Tibial nerve (tissue), 4 donors: ENCODE data around the gene PRKAR1B. TPM values are rescaled to one million over a fixed set of nuclear protein-coding genes. Genes with fewer than 3 reads are reported as not detected.

Experiments
- DNase-seq, 2 donors: peaks; one replicate each; pipeline ENCODE4 v3.0.0-alpha.2; 2019; ENCODE audit warnings: low spot score in 2 of 2
- H3K27ac ChIP-seq, 4 donors: fragments of 200-600 bp; sonication (generic) in 3 of 4; one replicate each; pipeline ENCODE4 v1.5.1; 2017 to 2019; ENCODE audit warnings: mild to moderate bottlenecking in 1 of 4
- H3K27me3 ChIP-seq, 2 donors: fragments of 200-600 bp; sonication (generic) in 1 of 2; one replicate each; pipeline versions ENCODE4 v1.5.1 to v1.6.0; 2017 to 2019
- H3K36me3 ChIP-seq, 3 donors: fragments of 200-600 bp; sonication (generic); one replicate each; pipeline ENCODE4 v1.5.1; 2018 to 2019
- H3K4me1 ChIP-seq, 4 donors: fragments of 200-600 bp; sonication (generic) in 3 of 4; one replicate each; pipeline ENCODE4 v1.5.1; 2017 to 2019
- H3K4me3 ChIP-seq, 4 donors: fragments of 200-600 bp; sonication (generic) in 3 of 4; one replicate each; pipeline ENCODE4 v1.5.1; 2017 to 2019; ENCODE audit warnings: mild to moderate bottlenecking in 1 of 4, moderate library complexity in 1 of 4
- H3K9me3 ChIP-seq, 4 donors: fragments of 200-600 bp; sonication (generic) in 3 of 4; one replicate each; pipeline ENCODE4 v1.5.1; 2017 to 2019
- CTCF ChIP-seq, 5 experiments: fragments of 200-600 bp in 3 of 5; fragments of 450-650 bp in 2 of 5; sonication (generic) in 3 of 5; IDR thresholded peaks; one replicate each; pipeline ENCODE4 v1.5.1; 2016 to 2019; ENCODE audit warnings: antibody characterized with exemption in 5 of 5, mild to moderate bottlenecking in 3 of 5, moderate library complexity in 2 of 5
- EP300 ChIP-seq, 2 donors: sonication (generic); formaldehyde crosslinking; IDR thresholded peaks; one replicate each; pipeline ENCODE4 v1.6.1; 2017; ENCODE audit warnings: antibody characterized with exemption in 2 of 2, mild to moderate bottlenecking in 1 of 2
- POLR2A ChIP-seq, 2 donors: fragments of 450-650 bp; IDR thresholded peaks; one replicate each; pipeline ENCODE4 v1.6.1; 2017; ENCODE audit warnings: antibody characterized with exemption in 2 of 2, mild to moderate bottlenecking in 2 of 2, moderate library complexity in 2 of 2
- WGBS, 2 donors: methylation state at CpG; one replicate each; pipeline ENCODE4 v1.1.5; 2018; 5-methylcytosine and 5-hydroxymethylcytosine counted together
- total RNA-seq, 4 donors: library from RNA; depleted of rRNA; stranded (reverse); fragments of >200 nt; gene quantifications; one replicate each; pipeline ENCODE4 v1.1.0, GENCODE V29; 2016

PRKAR1B gene
- total RNA-seq, 4 donors from 2014 or later = 2.7 to 12.3 (median 4.8) TPM

- H3K9me3 ChIP-seq = peaks cover 0 to 51% (median 4%) of the 10 kb centered on the region in 4 donors
- H3K36me3 ChIP-seq = peaks cover 0 to 25% (median 0%) of the 10 kb centered on the region in 3 donors
- no peak for DNase-seq
- H3K4me1 ChIP-seq = no peaks in the 10 kb centered on the region
- no peak overlapping the region for H3K27ac ChIP-seq
- H3K27me3 ChIP-seq = no peaks in the 10 kb centered on the region
- WGBS, 2 donors = 92% methylated on average over 23 to 25 of the region's 25 CpGs
- TF ChIP-seq CTCF (IDR thresholded peaks at IDR 0.05) = no peak
- no peak for TF ChIP-seq EP300 (IDR thresholded peaks at IDR 0.05)
- no peak for TF ChIP-seq POLR2A (IDR thresholded peaks at IDR 0.05)
- H3K4me3 ChIP-seq = no peak overlapping the region
These were observed 35.6 kb downstream of the PRKAR1B start for GRCh38 chr7:691361-692045.

- 93 to 95% methylated on average over 26 to 27 of the region's 27 CpGs for WGBS, 2 donors
- no peaks in the 10 kb centered on the region for H3K4me1 ChIP-seq
- DNase-seq = no peak
These were observed 36.4 kb downstream of the PRKAR1B start for GRCh38 chr7:690478-691360.

GRCh38 chr7:685540-685939 lies 41.5 kb downstream of the PRKAR1B start:
- Histone ChIP-seq H3K27me3 (no peaks in the 10 kb centered on the region), H3K36me3 (peaks cover 0 to 30% (median 0%) of the 10 kb centered on the region in 3 donors), H3K9me3 (peaks cover 0 to 65% (median 10%) of the 10 kb centered on the region in 4 donors), H3K27ac (no peak overlapping the region), H3K4me1 (no peaks in the 10 kb centered on the region), H3K4me3 (no peak overlapping the region)
- WGBS, 2 donors = 97 to 98% methylated on average over 1 of the region's 1 CpG
- no peak for DNase-seq
- TF ChIP-seq POLR2A (IDR thresholded peaks at IDR 0.05) = no peak
- no peak for TF ChIP-seq CTCF (IDR thresholded peaks at IDR 0.05)
- no peak for TF ChIP-seq EP300 (IDR thresholded peaks at IDR 0.05)

More at GRCh38 chr7:690478-691360, 36.4 kb downstream of the PRKAR1B start:
- peaks cover 0 to 25% (median 0%) of the 10 kb centered on the region in 3 donors for H3K36me3 ChIP-seq
- H3K4me3 ChIP-seq = no peak overlapping the region
- TF ChIP-seq POLR2A (IDR thresholded peaks at IDR 0.05) (no peak), CTCF (IDR thresholded peaks at IDR 0.05) (no peak), EP300 (IDR thresholded peaks at IDR 0.05) (no peak)
- H3K9me3 ChIP-seq = peaks cover 0 to 59% (median 7%) of the 10 kb centered on the region in 4 donors
- no peak overlapping the region for H3K27ac ChIP-seq
- H3K27me3 ChIP-seq = no peaks in the 10 kb centered on the region

- Histone ChIP-seq H3K27ac (no peak overlapping the region), H3K4me3 (no peak overlapping the region), H3K4me1 (no peaks in the 10 kb centered on the region), H3K9me3 (peaks cover 0 to 53% (median 10%) of the 10 kb centered on the region in 4 donors), H3K36me3 (peaks cover 0 to 40% (median 0%) of the 10 kb centered on the region in 3 donors), H3K27me3 (no peaks in the 10 kb centered on the region)
- DNase-seq = no peak
- 93 to 97% methylated on average over 9 of the region's 9 CpGs for WGBS, 2 donors
- no peak for TF ChIP-seq POLR2A (IDR thresholded peaks at IDR 0.05)
- no peak for TF ChIP-seq EP300 (IDR thresholded peaks at IDR 0.05)
- TF ChIP-seq CTCF (IDR thresholded peaks at IDR 0.05) = no peak
These were observed 42.7 kb downstream of the PRKAR1B start for GRCh38 chr7:684416-684815.
